Panc1 (cell line): ENCODE results near the gene KLC1. TPM values are rescaled to one million over a fixed set of nuclear protein-coding genes. Genes with fewer than 3 reads are reported as not detected.

ENCODE experiments used
- ATAC-seq: fragments of 200-7000 bp; cut with Tn5 transposase; 2 replicates; pipeline ENCODE4 v1.9.1; 2020; ENCODE audit warnings: mild to moderate bottlenecking, moderate library complexity
- BruUV-seq: library from RNA; stranded (reverse); fragments of 400-500 nt; replicated peaks from 2 replicates; lab custom pipeline; 2021; lab: Mats Ljungman, UMichigan
- CTCF ChIA-PET: fragments of 300-600 bp; sonication (Branson Sonifier 250); formaldehyde crosslinking; loops from one replicate; lab custom pipeline; 2022; ENCODE audit warnings: antibody characterized with exemption; lab: Charles Lee
- POLR2A ChIA-PET: fragments of 300-600 bp; sonication (Branson Sonifier 250); formaldehyde crosslinking; loops from one replicate; lab custom pipeline; 2022; ENCODE audit warnings: antibody characterized with exemption; lab: Charles Lee
- DNase-seq: peaks from one replicate; pipeline ENCODE4 v3.0.0-alpha.2; 2010; ENCODE audit warnings: low read depth, low spot score
- H3K27ac ChIP-seq: 2 replicates; pipeline ENCODE4 v1.5.1; 2011; ENCODE audit warnings: mild to moderate bottlenecking, low read length, inconsistent platforms
- H3K27me3 ChIP-seq: fragments of 200-500 bp; sonication (Bioruptor generic); 2 replicates; pipeline ENCODE4 v1.6.0; 2014; ENCODE audit warnings: low read length, inconsistent platforms; ENCODE audit not compliant: control insufficient read depth, insufficient read depth
- H3K36me3 ChIP-seq: fragments of 200-500 bp; sonication (Bioruptor generic); 2 replicates; pipeline ENCODE4 v1.5.1; 2014; ENCODE audit warnings: inconsistent platforms, mild to moderate bottlenecking, low read length, moderate library complexity; ENCODE audit not compliant: control insufficient read depth, insufficient read depth
- H3K4me1 ChIP-seq: 2 replicates; pipeline ENCODE4 v1.5.1; 2011; ENCODE audit warnings: inconsistent platforms, mild to moderate bottlenecking, low read length, moderate library complexity; ENCODE audit not compliant: control insufficient read depth, insufficient read depth
- H3K4me3 ChIP-seq, 2 experiments: 2 replicates each; pipeline ENCODE4 v1.5.1; 2011 to 2012; ENCODE audit warnings: low read depth in 2 of 2, low read length in 2 of 2, mild to moderate bottlenecking in 2 of 2, inconsistent platforms in 1 of 2, moderate library complexity in 1 of 2
- H3K9me3 ChIP-seq: fragments of 200-500 bp; sonication (Bioruptor generic); 2 replicates; pipeline ENCODE4 v1.5.1; 2014; ENCODE audit warnings: low read depth, mild to moderate bottlenecking, inconsistent platforms, low read length, moderate library complexity; ENCODE audit not compliant: control insufficient read depth, insufficient read depth
- POLR2AphosphoS5 ChIP-seq: IDR thresholded peaks from 2 replicates; pipeline ENCODE4 v1.6.1; 2012; ENCODE audit warnings: mild to moderate bottlenecking, low read depth, low read length, moderate library complexity
- SIN3A ChIP-seq: IDR thresholded peaks from 2 replicates; pipeline ENCODE4 v1.6.1; 2012; ENCODE audit warnings: low read depth, mild to moderate bottlenecking, low read length, moderate library complexity, borderline replicate concordance; ENCODE audit not compliant: insufficient read depth
- TCF7L2 ChIP-seq: IDR thresholded peaks from 2 replicates; pipeline ENCODE4 v1.6.1; 2011; ENCODE audit warnings: mild to moderate bottlenecking, low read depth, low read length, inconsistent platforms
- in situ Hi-C: cut with HindIII; loops from 2 replicates; pipeline ENCODE4 v1.10.0; 2016; ENCODE audit warnings: low sequenced_read_pairs, low pct_unique_long_range_greater_than_20kb
- intact Hi-C: fragments of 100-400 bp; cut with micrococcal nuclease; formaldehyde crosslinking; loops from one replicate; pipeline ENCODE4 v1.10.0; 2022; ENCODE audit not compliant: unreplicated experiment
- total RNA-seq: library from RNA; stranded (reverse); gene quantifications from one replicate; pipeline ENCODE4 v1.2.1, GENCODE V29; 2021; ENCODE audit not compliant: unreplicated experiment
- TF ChIP-seq, protein P1 (sequence below), 2 experiments: IDR thresholded peaks; 2 replicates each; pipeline ENCODE4 v1.6.1; 2011 to 2012; ENCODE audit warnings: low read depth in 2 of 2, control low read depth in 1 of 2, low read length in 1 of 2, mild to moderate bottlenecking in 1 of 2, moderate library complexity in 1 of 2; ENCODE audit not compliant: insufficient read depth in 1 of 2
- TF ChIP-seq, protein P2 (sequence below): fragments of 450-650 bp; IDR thresholded peaks from 2 replicates; pipeline ENCODE4 v1.5.1; 2017; ENCODE audit warnings: mild to moderate bottlenecking

The KLC1 gene
- total RNA-seq, 1 experiment from 2014 or later: 98.0 TPM

DNA sequence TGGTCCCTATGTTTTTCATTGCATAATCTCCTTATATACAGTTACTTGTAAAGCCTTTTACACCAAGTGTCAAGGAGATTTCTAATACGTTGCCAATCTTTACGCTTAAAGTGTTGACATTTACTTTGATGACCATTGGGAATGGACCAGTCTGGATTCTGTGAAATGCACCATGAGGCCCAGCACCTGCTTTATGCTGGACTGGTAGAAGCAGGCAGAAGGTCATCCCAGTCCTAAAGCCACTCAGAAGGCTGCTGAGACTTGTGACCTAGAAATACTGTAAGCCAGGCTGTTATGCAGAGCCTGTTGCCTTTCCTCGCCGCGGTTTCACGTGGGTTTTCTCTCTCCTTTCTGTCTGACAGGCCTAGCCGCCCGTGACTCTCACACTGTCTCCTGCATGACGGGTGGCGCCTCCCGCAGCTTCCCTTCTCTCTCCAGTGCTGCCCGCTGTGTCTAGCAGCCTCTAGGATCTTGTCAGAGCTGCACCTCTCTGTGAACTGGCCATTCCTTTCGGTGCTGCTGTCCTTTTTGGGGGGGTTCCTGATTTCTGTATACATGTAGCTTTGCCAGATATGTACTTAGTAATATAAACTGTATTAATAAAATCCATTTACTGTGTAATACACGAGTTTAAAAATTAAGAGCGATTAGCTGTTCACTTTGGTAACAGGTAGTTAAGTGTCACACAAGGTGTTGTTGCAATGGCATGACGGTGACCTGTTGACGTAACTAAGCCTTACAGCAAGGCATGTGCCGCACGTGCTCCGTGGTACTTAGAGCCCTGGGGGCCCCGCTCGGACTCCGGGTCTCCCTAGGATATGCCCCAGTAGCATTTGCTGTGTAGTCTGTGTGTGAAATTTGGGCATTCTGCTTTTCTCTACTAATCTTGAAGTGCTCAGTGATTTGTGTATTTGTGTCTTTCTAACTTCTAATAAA, 56.5 kb downstream of the KLC1 start:
- Histone ChIP-seq H3K36me3 (peaks cover 5% of the 10 kb centered on the region; the same call in 1 of the 2 replicates), H3K9me3 (no peaks in the 10 kb centered on the region), H3K4me3 (no peak overlapping the region), H3K27ac (no peak overlapping the region), H3K4me1 (no peaks in the 10 kb centered on the region), H3K27me3 (no peaks in the 10 kb centered on the region)
- no peak for DNase-seq
- in situ Hi-C loops: no loop called here
- BruUV-seq: no TSS peak
- POLR2A ChIA-PET: no interaction called here
- intact Hi-C loops: no loop called here
- no peak for ATAC-seq
- no peak for TF ChIP-seq POLR2AphosphoS5
- TF ChIP-seq, protein P1, sequence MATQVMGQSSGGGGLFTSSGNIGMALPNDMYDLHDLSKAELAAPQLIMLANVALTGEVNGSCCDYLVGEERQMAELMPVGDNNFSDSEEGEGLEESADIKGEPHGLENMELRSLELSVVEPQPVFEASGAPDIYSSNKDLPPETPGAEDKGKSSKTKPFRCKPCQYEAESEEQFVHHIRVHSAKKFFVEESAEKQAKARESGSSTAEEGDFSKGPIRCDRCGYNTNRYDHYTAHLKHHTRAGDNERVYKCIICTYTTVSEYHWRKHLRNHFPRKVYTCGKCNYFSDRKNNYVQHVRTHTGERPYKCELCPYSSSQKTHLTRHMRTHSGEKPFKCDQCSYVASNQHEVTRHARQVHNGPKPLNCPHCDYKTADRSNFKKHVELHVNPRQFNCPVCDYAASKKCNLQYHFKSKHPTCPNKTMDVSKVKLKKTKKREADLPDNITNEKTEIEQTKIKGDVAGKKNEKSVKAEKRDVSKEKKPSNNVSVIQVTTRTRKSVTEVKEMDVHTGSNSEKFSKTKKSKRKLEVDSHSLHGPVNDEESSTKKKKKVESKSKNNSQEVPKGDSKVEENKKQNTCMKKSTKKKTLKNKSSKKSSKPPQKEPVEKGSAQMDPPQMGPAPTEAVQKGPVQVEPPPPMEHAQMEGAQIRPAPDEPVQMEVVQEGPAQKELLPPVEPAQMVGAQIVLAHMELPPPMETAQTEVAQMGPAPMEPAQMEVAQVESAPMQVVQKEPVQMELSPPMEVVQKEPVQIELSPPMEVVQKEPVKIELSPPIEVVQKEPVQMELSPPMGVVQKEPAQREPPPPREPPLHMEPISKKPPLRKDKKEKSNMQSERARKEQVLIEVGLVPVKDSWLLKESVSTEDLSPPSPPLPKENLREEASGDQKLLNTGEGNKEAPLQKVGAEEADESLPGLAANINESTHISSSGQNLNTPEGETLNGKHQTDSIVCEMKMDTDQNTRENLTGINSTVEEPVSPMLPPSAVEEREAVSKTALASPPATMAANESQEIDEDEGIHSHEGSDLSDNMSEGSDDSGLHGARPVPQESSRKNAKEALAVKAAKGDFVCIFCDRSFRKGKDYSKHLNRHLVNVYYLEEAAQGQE (IDR thresholded peaks at IDR 0.05; ENCODE audit: insufficient read depth in 1 of 2, low read depth in 2 of 2, low read length in 1 of 2): no peak
- no peak for TF ChIP-seq TCF7L2
- TF ChIP-seq, protein P2, sequence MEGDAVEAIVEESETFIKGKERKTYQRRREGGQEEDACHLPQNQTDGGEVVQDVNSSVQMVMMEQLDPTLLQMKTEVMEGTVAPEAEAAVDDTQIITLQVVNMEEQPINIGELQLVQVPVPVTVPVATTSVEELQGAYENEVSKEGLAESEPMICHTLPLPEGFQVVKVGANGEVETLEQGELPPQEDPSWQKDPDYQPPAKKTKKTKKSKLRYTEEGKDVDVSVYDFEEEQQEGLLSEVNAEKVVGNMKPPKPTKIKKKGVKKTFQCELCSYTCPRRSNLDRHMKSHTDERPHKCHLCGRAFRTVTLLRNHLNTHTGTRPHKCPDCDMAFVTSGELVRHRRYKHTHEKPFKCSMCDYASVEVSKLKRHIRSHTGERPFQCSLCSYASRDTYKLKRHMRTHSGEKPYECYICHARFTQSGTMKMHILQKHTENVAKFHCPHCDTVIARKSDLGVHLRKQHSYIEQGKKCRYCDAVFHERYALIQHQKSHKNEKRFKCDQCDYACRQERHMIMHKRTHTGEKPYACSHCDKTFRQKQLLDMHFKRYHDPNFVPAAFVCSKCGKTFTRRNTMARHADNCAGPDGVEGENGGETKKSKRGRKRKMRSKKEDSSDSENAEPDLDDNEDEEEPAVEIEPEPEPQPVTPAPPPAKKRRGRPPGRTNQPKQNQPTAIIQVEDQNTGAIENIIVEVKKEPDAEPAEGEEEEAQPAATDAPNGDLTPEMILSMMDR: no peak
- TF ChIP-seq SIN3A: no peak
- CTCF ChIA-PET: no interaction called here

DNA sequence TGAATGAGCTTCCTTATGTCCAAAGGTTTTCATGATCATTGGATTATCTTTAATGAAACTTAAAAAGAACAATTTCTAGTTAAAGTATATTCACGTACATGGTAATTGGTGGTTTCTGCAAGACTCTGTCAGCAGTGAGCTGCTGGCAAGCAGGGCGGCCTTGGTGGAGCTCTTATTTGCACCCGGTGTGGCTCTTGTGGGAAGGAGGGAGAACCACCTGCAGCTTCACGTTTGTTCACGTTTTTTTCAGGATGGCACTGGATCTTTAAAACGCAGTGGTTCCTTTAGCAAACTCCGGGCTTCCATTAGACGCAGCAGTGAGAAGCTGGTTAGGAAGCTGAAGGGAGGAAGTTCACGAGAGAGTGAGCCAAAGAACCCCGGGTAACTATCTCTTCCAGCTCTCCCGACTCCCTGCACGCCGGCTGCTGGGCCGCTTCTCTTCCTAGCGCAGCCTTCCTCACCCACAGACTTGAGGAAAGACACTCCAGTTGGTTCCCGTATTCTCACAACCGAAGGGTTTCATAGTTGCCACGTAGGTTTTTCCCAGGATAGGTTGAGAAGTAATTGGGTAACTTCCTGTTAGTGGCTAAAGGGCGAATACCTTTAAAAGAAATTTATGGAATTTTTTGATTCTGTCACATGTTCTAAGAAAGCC, 57.9 kb downstream of the KLC1 start:
- H3K4me1 ChIP-seq: no peaks in the 10 kb centered on the region
- H3K4me3 ChIP-seq: no peak overlapping the region
- intact Hi-C loops (no loop called here), in situ Hi-C loops (no loop called here)
- no peak for ATAC-seq
- POLR2A ChIA-PET: interaction anchor here (0.5 kb wide), 1 partner anchor 34 kb away, joined by 6 read pairs; no protein-coding TSS in a partner anchor
- H3K36me3 ChIP-seq: peaks cover 5% of the 10 kb centered on the region; the same call in 1 of the 2 replicates
- no peak overlapping the region for H3K27ac ChIP-seq
- TF ChIP-seq, protein P1 (IDR thresholded peaks at IDR 0.05; ENCODE audit: insufficient read depth in 1 of 2, low read depth in 2 of 2, low read length in 1 of 2): no peak
- TF ChIP-seq, protein P2: no peak
- TF ChIP-seq SIN3A (no peak), TCF7L2 (no peak), POLR2AphosphoS5 (no peak)
- BruUV-seq: no TSS peak
- no peak for DNase-seq
- CTCF ChIA-PET: no interaction called here
- no peaks in the 10 kb centered on the region for H3K27me3 ChIP-seq
- no peaks in the 10 kb centered on the region for H3K9me3 ChIP-seq
